ENCODE measurements around the gene CEP162.

GRCh38 chr6:84081222-84081621 is 146.2 kb downstream of the CEP162 start:
- TF ChIP-seq, protein P1, sequence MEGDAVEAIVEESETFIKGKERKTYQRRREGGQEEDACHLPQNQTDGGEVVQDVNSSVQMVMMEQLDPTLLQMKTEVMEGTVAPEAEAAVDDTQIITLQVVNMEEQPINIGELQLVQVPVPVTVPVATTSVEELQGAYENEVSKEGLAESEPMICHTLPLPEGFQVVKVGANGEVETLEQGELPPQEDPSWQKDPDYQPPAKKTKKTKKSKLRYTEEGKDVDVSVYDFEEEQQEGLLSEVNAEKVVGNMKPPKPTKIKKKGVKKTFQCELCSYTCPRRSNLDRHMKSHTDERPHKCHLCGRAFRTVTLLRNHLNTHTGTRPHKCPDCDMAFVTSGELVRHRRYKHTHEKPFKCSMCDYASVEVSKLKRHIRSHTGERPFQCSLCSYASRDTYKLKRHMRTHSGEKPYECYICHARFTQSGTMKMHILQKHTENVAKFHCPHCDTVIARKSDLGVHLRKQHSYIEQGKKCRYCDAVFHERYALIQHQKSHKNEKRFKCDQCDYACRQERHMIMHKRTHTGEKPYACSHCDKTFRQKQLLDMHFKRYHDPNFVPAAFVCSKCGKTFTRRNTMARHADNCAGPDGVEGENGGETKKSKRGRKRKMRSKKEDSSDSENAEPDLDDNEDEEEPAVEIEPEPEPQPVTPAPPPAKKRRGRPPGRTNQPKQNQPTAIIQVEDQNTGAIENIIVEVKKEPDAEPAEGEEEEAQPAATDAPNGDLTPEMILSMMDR (IDR thresholded peaks at IDR 0.05), result no peak
- no peak for TF ChIP-seq POLR2A (IDR thresholded peaks at IDR 0.05)
